GM13976 (cell line): ENCODE data around the gene HNRNPR.

ENCODE experiments used
- DNase-seq: peaks from one replicate; pipeline ENCODE4 v3.0.0; 2012; ENCODE audit warnings: low spot score
- CTCF ChIP-seq: IDR thresholded peaks from 2 replicates; pipeline ENCODE4 v1.5.1; 2012; ENCODE audit warnings: borderline replicate concordance, mild to moderate bottlenecking; ENCODE audit not compliant: insufficient read depth; ENCODE audit errors: extremely low read depth, missing control alignments, control extremely low read depth
- in situ Hi-C: fragments of 300-500 bp; cut with MboI; formaldehyde crosslinking; loops from one replicate; pipeline ENCODE4 v1.12.0; 2022; ENCODE audit warnings: low sequenced_read_pairs, mixed read lengths, inconsistent platforms; ENCODE audit not compliant: unreplicated experiment

The HNRNPR gene

GRCh38 chr1:23357138-23357908 lies 13.2 kb upstream of the HNRNPR start:
- TF ChIP-seq CTCF, result no peak
- in situ Hi-C loops, result no loop called here
- DNase-seq, result no peak

GRCh38 chr1:23356471-23357137 lies 12.5 kb upstream of the HNRNPR start:
- no peak for TF ChIP-seq CTCF
- in situ Hi-C loops, result no loop called here
- no peak for DNase-seq

GRCh38 chr1:23354245-23354644 lies 10.2 kb upstream of the HNRNPR start:
- DNase-seq, result no peak
- no peak for TF ChIP-seq CTCF

GRCh38 chr1:23352096-23352695 lies 8.1 kb upstream of the HNRNPR start:
- TF ChIP-seq CTCF, result no peak
- DNase-seq, result no peak
- in situ Hi-C loops, result no loop called here

More at GRCh38 chr1:23354245-23354644, 10.2 kb upstream of the HNRNPR start:
- in situ Hi-C loops, result no loop called here

GRCh38 chr1:23345920-23346319 lies 1.8 kb upstream of the HNRNPR start:
- TF ChIP-seq CTCF, result no peak
- no peak for DNase-seq
- in situ Hi-C loops, result no loop called here

- in situ Hi-C loops, result no loop called here
- TF ChIP-seq CTCF, result no peak
- DNase-seq, result no peak
Observed at GRCh38 chr1:23344987-23345472, 946 bp upstream of the HNRNPR start.
